Measurements from ENCODE around the gene PLA2G3. TPM values are rescaled to one million over a fixed set of nuclear protein-coding genes. Genes with fewer than 3 reads are reported as not detected.
"Not testable (repeated sequence)": the region's sequence is repeated elsewhere in the genome, so short reads cannot be mapped to it uniquely, and the experiment has no call there.

Gene PLA2G3
- total RNA-seq, 1 donor from 2014 or later: 5.0 TPM

DNA sequence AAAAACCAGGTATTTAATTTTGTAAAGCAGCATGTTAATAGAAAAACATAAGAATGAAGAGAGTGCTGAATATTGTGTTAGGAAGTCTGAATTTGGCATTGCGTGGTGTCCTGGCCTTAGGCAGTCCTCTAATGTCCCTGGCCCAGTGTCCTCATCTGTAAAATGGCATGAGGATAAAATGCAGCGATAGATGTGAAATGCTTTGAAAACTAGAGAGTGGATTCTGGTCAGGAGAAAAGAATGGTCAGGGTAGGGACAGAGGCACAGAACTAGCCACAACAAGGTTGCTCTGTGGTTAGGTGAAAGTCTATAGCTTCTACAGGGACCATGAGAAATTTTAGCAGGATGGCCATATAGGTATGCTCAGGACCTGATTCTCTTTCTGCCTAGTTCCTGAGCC lies 38.6 kb upstream of the PLA2G3 start:
- Histone ChIP-seq H3K4me1 (peaks cover 15% of the 10 kb centered on the region), H3K4me3 (no peak overlapping the region), H3K9me3 (no peaks in the 10 kb centered on the region), H3K36me3 (peaks cover 47% of the 10 kb centered on the region), H3K27ac (no peak overlapping the region), H3K27me3 (ENCODE audit: low read depth) (no peaks in the 10 kb centered on the region)
- intact Hi-C loops (cut with DNase I): no loop called here
- TF ChIP-seq, protein P1, sequence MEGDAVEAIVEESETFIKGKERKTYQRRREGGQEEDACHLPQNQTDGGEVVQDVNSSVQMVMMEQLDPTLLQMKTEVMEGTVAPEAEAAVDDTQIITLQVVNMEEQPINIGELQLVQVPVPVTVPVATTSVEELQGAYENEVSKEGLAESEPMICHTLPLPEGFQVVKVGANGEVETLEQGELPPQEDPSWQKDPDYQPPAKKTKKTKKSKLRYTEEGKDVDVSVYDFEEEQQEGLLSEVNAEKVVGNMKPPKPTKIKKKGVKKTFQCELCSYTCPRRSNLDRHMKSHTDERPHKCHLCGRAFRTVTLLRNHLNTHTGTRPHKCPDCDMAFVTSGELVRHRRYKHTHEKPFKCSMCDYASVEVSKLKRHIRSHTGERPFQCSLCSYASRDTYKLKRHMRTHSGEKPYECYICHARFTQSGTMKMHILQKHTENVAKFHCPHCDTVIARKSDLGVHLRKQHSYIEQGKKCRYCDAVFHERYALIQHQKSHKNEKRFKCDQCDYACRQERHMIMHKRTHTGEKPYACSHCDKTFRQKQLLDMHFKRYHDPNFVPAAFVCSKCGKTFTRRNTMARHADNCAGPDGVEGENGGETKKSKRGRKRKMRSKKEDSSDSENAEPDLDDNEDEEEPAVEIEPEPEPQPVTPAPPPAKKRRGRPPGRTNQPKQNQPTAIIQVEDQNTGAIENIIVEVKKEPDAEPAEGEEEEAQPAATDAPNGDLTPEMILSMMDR (IDR thresholded peaks at IDR 0.05): no peak
- DNase-seq: no peak
- ATAC-seq: no peak

DNA sequence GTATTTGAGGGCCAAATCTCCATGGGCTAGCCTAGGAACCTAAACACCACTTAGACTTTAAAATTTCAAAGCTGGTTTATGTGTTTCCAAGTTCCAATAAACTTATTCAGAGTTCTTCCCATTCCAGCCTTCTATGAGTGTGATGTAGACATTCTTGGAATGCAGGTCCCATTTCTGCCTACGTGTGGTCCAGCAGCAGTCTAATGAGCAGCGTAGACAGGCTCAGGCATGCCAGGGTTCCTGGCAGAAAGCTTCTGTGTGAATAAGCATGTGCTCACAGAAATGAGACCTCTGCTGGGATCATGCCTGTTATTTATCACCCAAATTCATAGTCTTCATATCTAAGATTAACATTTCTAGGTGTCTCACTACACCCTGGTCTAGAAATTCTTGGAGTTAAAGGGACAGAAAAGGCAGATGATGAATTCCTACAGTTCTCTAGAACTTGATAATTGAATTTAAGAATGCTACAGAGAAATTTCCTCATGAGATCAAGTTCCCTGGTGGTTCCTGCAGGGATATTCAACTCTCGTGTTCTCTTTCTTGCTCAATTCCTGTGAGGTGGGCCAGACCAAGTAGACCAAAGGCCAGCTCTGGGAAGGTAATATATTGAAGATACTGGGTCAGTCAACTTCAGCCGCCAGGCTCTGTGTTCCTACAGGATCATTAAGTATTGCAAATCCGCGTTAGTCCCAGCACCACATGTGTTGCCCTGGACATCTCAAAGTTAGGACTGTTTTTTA lies 37.3 kb upstream of the PLA2G3 start:
- peak; percentile 68 to 83 for ATAC-seq
- Histone ChIP-seq H3K4me1 (peaks cover 26% of the 10 kb centered on the region), H3K27me3 (ENCODE audit: low read depth) (no peaks in the 10 kb centered on the region), H3K27ac (no peak overlapping the region), H3K9me3 (no peaks in the 10 kb centered on the region), H3K4me3 (no peak overlapping the region), H3K36me3 (peaks cover 42% of the 10 kb centered on the region)
- TF ChIP-seq, protein P1 (IDR thresholded peaks at IDR 0.05): no peak
- DNase-seq: no peak
- intact Hi-C loops (cut with DNase I): no loop called here

DNA sequence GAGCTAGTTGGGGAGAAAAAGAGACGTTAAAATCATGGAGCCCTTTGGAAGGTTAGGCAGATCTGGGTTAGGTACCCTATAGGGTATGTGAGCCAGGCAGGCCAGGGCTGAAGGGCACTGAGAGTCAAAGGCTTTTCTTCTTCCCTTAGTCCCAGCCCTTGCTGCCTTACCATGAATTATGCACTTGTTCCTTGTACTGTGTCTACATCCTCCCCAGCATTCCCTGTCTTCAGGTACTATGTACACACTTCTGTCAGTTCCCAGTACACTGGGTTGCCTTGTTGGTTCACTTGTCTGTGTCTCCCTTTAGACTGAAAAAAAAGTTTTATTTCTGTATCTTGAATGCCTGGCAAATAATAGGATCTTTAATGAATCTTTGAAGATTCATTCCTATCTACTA lies 36.6 kb upstream of the PLA2G3 start:
- H3K9me3 ChIP-seq: no peaks in the 10 kb centered on the region
- DNase-seq: no peak
- ATAC-seq: peak; percentile 35 to 48
- no peak overlapping the region for H3K4me3 ChIP-seq
- H3K36me3 ChIP-seq: peaks cover 35% of the 10 kb centered on the region
- no peaks in the 10 kb centered on the region for H3K27me3 ChIP-seq (ENCODE audit: low read depth)
- H3K27ac ChIP-seq: no peak overlapping the region
- TF ChIP-seq, protein P1 (IDR thresholded peaks at IDR 0.05): no peak
- peaks cover 32% of the 10 kb centered on the region for H3K4me1 ChIP-seq
- intact Hi-C loops (cut with DNase I): no loop called here

DNA sequence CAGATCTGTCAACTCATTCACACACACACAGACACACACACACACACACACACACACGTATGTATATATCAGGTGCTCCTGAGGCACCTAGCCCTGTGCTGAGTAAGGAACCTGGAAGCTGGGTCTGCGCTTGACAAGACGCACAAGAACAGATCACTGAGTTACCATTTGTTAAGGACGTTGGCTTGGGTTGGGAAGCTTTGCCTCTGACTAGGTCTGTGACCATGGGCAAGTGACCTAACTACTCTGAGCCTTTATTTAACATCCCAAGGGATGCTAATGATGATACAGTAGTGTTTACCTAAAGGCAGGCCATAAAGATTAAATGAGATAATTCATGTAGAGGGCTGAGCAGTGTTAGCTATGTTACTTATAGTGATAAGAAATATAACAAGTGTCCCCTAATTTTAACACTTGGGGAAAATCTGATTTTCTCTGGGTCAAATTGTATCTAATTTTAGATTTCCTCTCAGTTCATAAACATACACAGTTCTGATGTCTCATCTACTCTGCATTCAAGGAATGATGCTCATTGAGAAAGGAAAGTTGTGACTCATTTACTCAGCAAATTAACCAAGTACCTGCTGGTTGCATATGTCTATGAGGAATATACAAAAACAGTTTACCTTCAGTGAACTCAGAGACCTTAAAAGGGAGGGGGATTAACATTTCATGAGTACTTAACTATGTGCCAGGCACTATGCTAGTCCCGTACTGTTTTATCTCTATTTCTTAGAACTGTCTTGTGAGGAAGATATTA lies 33.3 kb upstream of the PLA2G3 start:
- peak in 1 of 2 donors; percentile 11 for ATAC-seq
- H3K4me3 ChIP-seq: no peak overlapping the region
- no peaks in the 10 kb centered on the region for H3K9me3 ChIP-seq
- no peaks in the 10 kb centered on the region for H3K27me3 ChIP-seq (ENCODE audit: low read depth)
- H3K27ac ChIP-seq: no peak overlapping the region
- H3K36me3 ChIP-seq: peaks cover 27% of the 10 kb centered on the region
- intact Hi-C loops (cut with DNase I): no loop called here
- no peak for DNase-seq
- peaks cover 47% of the 10 kb centered on the region for H3K4me1 ChIP-seq
- TF ChIP-seq, protein P1 (IDR thresholded peaks at IDR 0.05): no peak

DNA sequence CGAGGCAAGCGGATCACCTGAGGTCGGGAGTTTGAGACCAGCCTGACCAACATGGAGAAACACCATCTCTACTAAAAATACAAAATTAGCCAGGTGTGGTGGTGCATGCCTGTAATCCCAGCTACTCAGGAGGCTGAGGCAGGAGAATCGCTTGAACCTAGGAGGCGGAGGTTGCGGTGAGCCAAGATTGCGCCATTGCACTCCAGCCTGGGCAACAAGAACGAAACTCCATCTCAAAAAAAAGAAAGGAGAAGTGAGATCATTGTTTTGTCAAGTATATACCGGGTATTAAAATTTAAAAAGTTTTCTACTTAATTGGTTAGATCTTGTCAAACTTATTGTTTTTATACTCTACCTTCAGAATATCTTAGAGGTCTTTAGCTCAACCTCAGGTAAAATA lies 31.4 kb upstream of the PLA2G3 start:
- Histone ChIP-seq H3K36me3 (peaks cover 20% of the 10 kb centered on the region), H3K27ac (peak overlapping the region; percentile 28), H3K4me1 (peaks cover 55% of the 10 kb centered on the region)
- H3K4me3 ChIP-seq; H3K9me3 ChIP-seq; intact Hi-C loops (cut with DNase I); H3K27me3 ChIP-seq (ENCODE audit: low read depth); ATAC-seq: not testable (repeated sequence)
- peak; percentile 57 for DNase-seq

DNA sequence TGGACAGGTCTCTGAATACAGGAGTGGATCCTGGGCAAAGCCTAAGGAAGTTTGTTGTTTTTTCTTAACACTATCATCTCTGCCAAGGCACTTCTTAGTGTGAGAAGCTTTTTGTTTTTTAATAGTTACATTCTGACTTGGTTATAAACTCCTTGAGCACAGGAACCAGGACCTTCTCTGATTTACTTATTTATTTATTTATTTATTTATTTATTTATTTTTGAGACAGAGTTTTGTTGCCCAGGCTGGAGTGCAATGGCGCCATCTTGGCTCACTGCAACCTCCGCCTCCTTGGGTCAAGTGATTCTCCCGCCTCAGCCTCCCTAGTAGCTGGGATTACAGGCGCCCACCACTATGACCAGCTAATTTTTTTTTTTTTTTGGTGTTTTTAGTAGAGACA lies 30.7 kb upstream of the PLA2G3 start:
- H3K9me3 ChIP-seq: no peaks in the 10 kb centered on the region
- H3K4me3 ChIP-seq: no peak overlapping the region
- ATAC-seq (no peak), DNase-seq (no peak)
- H3K36me3 ChIP-seq: peaks cover 18% of the 10 kb centered on the region
- intact Hi-C loops (cut with DNase I): no loop called here
- no peak overlapping the region for H3K27ac ChIP-seq
- peaks cover 55% of the 10 kb centered on the region for H3K4me1 ChIP-seq
- no peaks in the 10 kb centered on the region for H3K27me3 ChIP-seq (ENCODE audit: low read depth)
- TF ChIP-seq, protein P1 (IDR thresholded peaks at IDR 0.05): no peak

All from lower lobe of right lung (tissue), 2 donors.